K562 treated with DMSO at 1 percent for 24 hours (cell line): ENCODE results near the gene ZNF540. TPM values are rescaled to one million over a fixed set of nuclear protein-coding genes. Genes with fewer than 3 reads are reported as not detected.

Source experiments
- total RNA-seq: library from RNA; unstranded; fragments of 300-600 nt; gene quantifications from 2 replicates; pipeline ENCODE4 v1.2.3, GENCODE V29; 2022; ENCODE audit warnings: low read depth; ENCODE audit not compliant: insufficient read depth

The ZNF540 gene
- total RNA-seq: 0.20 and 0.36 TPM in 2 replicates

DNA sequence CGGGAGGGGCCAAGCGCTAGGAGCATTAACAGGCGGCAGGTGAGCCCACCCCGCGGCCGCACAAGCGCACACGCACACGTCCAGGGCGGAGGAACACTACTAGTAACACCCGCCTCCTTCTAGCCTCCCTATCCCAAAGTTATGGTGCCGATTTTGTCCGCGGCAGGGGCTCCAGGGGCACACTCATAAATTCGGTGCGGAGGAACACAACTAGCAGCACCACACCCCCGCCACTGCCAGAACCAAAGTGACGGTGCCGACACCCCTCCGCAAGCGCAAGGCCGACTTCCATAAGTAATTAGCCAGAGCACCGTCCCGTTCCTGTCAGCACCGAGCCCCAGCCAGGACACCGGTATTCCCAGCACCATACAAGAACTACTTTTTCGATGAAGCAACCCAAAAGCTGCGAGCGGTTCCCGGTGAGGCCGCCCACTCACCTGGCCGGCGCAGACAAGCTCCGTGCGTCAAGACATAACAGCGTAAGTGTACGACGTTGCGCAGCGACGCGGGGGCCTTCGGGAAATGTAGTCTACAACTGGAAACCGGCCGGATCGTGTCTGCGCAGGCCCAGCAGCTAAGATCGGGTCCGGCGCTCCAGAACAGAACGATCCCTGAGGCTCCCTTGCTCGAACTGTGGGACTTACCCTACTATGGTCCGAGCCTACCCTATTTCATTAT, at the start of gene ZNF540, which contains the start of gene ZNF571:
Gene ZNF540 (plus strand): TSS at position 573 of the 678 bp plus-strand sequence. CDS start 3,572 bp downstream, outside the sequence.
Gene ZNF571 (minus strand): TSS at position 489 of the 678 bp plus-strand sequence. CDS start 8,116 bp downstream, outside the sequence.

DNA sequence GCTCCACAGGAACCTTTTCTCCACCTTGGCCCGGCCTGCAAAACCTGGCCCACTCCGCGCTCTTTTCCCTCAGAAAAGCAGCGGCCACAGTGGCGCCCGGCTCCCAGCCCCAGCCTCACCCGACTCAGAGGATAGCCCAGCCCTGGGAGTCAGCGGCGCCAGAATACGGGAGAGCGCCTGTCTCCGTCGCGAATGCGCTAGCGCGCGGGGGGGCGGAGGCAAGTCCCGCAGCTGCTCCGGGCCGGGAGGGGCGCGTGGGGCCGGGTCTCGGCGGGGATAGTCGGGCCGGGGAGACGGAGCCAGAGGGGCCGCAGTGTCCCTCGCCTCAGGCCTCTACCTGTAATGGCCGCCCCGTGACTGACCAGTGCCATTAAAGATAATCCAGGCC, 60.6 kb downstream of the ZNF540 start, which contains the start of gene ZFP30:
Gene ZFP30 (minus strand): TSS at position 165 of the 388 bp plus-strand sequence. CDS start 7,643 bp downstream, outside the sequence.

Other genes with a start within 250 kb of the ZNF540 start
- gene ZNF527, start 223.8 kb upstream of the ZNF540 start, total RNA-seq: 0.21 and 0.54 TPM in 2 replicates
- 1.2 and 2.9 TPM in 2 replicates for gene ZNF569, start 127.4 kb upstream of the ZNF540 start, total RNA-seq
- 0.37 and 0.45 TPM in 2 replicates for gene ZNF570, start 125.5 kb upstream of the ZNF540 start, total RNA-seq
- gene ZNF793, start 87.9 kb upstream of the ZNF540 start, total RNA-seq: 0.63 TPM in 1 of 2 replicates, not detected in the other
- gene ZNF571, start 84 bp upstream of the ZNF540 start, total RNA-seq: 0.90 and 0.98 TPM in 2 replicates
- 1.9 and 5.6 TPM in 2 replicates for gene ZFP30, start 60.6 kb downstream of the ZNF540 start, total RNA-seq
- gene ZNF607, start 124.9 kb downstream of the ZNF540 start, total RNA-seq: 2.4 and 5.2 TPM in 2 replicates
- gene ZNF573, start 184.7 kb downstream of the ZNF540 start, total RNA-seq: 0.37 TPM in 1 of 2 replicates, not detected in the other